COLO829 (cell line): Measurements from ENCODE around the gene N4BP3.

Experiments
- DNase-seq: peaks from one replicate; pipeline ENCODE4 v3.0.0; 2012; ENCODE audit warnings: low spot score

The N4BP3 gene

DNA sequence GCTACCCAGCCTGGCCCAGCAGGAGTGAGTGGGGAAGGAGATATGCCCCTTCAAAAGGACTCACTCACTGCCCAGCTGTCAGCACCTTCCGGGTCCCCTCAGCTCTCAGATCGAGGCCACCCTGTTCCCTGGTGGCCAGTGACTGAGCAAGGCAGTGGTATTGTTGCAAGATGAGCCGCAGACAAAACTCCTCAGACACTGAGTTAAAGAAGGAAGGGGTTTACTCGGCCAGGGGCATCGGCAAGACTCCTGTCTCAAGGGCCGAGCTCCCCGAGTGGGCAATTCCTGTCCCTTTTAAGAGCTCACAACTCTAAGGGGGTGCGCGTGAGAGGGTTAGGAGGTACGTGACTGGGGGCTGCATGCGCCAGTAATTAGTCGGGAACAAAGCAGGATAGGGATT, 9.7 kb upstream of the N4BP3 start:
- no peak for DNase-seq

DNA sequence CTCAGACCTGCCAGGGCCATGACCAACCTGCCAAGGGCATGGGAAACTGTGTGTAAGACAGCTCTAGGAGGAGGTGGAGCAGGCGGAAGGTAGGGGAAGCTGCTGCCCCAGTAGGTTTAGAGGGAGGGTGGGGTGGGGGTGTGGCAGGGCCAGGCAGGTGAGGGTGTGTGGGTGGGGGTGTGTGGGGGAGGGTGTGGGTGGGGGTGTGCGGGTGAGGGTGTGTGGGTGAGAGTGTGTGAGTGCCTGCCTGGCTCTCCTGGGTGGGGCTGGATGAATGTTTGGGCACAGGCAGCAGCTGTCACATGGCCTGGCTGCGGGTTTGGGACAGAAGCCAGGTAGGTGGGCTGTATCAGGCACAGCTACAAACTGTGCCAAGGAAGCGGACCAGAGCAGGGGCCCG, 8.8 kb upstream of the N4BP3 start:
- DNase-seq = no peak

DNA sequence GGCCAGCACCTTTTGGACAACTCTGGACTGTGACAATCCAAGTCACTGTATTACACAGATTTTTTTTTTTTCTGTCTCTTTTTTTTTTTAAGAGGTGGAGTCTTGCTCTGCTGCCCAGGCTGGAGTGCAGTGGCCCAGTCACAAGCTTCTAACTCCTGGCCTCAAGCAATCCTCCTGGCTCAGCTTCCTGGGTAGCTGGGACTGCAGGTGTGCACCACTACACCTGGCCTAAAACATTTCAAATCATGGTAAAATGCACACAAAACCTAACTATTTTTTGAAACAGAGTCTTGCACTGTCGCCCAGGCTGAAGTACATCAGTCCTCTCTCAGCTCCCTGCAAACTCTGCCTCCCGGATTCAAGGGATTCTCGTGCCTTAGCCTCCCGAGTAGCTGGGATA, 7.2 kb upstream of the N4BP3 start:
- no peak for DNase-seq

DNA sequence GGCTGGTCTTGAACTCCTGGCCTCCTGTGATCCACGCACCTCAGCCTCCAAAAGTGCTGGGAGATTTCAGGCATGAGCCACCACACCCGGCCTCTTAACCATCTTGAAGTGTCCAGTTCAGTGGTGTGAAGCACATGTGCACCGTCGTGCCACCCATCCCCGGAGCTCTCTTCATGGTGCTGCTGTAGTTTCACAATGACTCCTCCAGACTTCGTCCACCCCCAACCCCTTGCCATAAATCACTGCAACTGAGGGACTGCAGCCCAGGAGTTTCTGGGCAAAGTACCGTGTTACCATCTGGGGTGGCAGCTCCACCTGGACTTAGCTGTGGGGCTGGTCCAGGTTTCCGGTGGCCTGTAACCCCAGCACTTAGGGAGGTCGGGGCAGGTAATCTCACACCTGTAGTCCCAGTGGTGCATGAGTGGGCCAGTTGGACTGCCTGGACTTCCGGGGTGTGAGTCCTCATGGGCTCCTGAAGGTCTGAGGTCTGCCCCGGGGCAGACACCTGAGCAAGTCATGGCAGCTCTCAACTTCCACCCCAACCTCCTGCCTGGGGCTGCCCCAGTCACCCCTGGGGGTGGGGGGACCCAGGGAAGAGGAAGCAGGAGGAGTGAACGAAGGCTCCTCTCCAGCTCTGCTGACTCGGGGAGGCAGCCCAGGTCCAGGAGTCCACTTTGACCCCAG, 6.6 kb upstream of the N4BP3 start:
- DNase-seq = no peak

DNA sequence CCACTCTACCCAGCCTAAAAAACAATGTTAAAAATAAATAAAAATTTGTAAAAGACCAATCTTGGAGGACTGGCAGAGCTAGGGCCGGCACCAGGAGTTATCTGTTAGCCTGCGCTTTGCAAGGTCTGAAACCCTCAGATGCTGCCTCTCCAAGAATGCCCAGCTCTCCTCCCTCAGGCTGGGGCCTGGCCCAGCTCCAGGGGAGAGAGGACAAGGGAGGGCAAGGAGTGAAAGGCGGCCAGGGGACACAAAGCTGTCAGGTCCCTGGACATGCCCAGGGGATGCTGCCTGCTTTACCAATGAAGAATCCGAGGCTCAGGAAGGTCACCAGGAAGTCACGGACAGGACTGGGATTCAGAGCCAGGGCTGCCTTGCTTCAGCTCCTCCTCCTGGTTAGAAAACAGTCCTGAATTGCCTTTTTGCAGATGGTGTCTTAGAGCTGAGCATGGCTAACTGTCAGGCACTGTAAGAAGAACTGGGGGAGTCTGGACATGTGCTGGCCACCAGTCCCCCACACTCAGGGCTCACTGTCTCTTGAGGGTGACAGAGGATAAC, 5.5 kb upstream of the N4BP3 start:
- no peak for DNase-seq

DNA sequence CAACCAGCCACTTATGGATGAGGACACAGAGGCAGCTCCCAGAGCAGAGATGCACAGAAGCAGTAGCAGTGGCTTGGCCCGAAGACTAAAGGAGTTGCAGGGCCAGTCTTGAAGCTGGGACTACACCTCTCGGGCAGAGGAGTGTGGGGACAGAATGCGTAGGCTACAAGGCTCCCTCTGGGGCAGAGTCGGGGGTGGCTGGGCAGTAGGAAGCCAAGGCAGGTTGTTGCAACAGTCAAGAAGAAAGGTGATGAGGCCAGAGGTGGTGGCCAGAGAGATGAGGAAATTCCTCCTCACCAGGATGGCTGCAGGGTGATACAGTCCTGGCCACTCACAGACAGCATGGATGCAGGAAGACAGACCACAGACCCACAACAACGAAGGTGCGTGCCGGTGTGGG, 4.9 kb upstream of the N4BP3 start:
- no peak for DNase-seq

DNA sequence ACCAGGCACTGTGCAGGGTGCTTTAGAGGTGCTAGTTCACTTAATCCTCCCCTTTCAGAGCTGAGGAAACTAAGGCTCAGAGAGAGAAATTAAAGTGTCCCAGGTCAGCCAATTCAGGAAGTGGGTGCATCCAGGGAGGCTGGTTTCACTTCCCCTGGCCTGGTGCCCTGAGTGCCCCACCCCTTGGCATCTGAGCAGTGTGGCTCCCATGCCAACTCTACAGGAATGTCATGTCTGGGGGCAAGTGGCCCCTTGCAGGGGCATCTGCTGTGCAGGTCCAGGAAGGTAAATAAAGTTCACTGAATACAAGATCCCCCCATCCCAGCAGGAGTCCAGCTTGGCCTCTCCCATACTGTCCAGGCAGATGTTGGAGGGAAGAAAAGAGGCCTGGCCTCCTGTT, 4.4 kb upstream of the N4BP3 start:
- DNase-seq = no peak

DNA sequence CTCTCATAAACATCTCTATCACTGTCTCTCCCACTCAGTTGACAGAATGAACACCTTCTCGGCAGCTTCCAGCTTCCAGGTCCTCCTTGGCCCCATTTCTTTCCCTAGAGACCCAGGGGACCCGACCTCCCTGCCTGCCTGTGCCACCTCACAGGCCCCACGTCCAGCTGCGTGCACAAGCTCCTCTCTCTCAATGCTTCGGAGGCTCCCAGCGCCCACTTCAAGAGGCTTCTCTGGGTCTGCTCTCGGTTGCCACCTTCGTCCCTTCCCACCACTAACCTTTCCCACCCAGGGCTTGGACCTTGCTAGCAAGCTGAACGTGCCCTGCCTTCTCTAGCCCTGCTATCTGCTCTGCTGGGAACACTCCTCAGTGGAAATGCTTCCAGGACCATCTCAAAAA, 2.8 kb upstream of the N4BP3 start:
- DNase-seq = no peak

DNA sequence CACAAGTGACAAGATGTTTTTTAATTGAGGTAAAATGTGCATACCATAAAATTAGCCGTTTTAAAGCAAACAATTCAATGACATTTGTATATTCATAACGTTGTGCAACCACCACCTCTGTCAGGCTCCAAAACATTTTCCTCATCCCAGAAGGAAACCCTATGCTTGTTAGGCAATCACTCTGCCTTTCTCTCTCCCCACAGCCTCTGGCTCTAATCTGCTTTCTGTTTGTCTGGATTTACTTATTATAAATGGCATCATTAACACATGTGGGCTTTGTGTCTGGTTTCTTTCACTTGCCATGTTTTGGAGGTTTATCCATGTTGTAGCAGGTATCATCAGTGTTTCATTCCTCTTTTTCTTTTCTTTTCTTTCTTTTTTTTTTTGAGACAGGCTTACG, 1.4 kb upstream of the N4BP3 start:
- no peak for DNase-seq

DNA sequence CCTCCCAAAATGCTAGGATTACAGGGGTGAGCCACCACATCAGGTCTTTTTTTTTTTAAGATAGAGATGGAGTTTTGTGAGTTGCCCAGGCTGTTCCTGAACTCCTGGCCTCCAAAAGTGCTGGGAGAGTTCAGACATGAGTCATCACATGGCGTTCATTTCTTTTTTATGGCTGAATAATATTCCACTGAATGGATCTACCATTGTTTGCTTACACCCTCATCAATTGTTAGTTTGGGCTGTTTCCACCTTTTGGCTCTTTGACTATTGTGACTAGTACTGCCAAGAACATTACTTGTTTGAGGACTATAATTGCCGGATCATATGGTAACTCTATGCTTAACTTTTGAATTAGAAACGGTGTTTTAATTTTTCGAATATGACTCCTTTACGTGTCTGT, 787 bp upstream of the N4BP3 start:
- DNase-seq = no peak

DNA sequence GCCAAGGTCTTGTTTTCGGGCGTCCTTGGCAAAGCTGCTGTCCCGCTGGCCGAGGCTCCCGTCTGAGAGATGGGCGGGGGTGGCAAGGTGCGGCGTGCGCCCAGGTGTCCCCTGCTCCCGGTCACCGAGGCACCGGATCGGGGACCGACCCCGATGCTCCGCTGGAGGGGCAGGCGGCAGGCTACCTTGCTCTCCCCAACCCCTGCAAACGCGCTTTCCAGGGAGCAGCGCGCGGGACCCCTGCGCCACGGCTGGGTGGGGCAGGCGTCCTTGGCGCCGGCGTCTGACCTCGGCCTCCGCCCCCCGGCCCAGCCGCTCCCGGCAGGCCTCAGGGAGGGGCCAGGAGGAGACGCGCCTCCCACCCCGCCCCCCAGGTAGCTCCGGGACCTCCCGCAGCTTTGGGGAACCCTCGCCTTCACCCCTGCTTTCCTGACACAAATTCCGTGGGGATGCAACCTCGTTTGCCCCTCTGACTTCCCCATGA, 551 bp downstream of the N4BP3 start:
- DNase-seq = no peak

DNA sequence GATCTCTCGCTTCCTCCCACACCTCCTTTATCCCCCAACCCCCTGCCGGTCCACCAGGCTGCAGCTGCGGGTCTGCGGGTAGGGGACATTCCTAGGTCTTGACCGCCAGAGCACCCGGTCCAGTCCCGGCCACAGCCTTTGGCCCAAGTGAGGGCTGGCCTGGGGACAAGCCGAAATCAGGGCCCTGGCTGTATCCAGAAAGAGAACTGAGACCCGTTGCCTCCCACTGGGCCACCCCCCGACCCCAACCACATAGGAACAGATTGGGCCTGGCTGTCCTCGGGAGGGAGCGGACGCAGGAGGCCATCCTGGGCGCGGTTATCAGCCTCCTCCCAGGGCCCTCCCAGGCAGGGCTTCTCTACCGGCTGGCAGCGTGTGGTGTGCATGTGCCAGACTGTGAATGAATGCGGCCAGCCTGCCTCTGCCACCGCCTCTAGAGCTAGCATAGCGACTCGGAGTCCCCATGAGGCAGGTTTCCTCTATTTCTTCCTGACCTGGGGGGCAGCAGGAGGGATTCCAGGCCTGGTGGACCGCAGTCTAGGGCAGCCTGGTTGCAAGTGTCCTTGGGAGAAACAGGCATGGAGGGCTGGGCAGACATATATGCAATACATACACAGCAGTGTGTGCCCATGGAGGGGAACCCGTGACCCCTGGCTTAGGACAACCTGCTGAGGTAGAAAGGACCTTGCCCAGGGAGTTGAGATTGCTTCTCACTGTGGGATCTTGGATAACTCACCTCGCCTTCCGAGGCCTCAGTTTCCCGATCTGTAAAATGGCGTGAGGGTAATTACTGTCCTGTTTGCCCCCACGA, 1.2 kb downstream of the N4BP3 start:
- no peak for DNase-seq

DNA sequence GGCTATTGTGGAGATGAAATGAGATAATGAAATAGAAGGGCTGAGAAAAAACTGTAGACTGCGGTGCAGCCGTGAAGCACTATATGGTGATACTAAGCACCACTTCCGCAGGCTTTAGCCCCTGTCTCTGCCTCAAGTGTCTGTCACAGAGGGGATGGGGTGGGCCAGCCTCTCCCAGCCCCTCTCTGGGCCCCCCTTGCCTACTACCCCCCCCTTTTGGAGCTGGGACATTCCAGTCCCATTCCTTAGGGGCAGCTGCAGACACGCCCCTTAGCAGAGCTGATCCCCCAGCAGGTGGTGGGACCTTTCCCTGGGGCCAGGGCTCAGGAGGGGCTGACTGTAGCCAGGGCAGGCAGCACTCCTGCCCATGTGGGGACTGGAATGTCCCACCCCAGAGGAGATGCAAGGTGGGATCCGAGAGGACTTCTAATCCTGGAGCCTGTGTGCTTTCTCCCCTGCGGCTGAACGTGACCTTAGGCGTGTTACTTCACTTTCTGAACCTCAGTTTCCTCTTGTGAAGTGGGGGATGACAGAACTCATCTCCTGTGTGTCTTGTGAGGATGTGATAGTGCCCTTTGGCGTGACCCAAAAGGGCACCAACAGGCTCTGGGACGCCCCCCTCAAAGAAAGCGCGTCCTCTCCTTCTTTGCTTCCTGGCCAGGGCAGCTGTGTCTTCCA, 1.9 kb downstream of the N4BP3 start:
- no peak for DNase-seq

DNA sequence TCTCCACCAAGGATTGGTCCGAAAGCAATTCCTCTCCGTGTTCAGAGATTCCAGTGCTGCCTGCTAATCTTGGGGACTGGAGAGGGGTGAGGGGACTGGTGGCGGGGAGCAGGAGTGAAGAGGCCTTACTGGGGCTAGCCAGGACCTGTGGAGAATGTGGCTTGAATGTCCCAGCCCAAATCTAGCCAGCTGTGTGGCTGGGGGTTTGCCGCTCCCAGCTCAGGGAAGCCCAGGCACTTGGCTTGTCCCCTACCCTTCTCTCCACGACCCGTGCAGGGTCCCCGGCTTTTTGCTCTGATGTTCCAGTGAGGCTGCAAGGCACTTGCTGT, 2.4 kb downstream of the N4BP3 start:
- DNase-seq = no peak

DNA sequence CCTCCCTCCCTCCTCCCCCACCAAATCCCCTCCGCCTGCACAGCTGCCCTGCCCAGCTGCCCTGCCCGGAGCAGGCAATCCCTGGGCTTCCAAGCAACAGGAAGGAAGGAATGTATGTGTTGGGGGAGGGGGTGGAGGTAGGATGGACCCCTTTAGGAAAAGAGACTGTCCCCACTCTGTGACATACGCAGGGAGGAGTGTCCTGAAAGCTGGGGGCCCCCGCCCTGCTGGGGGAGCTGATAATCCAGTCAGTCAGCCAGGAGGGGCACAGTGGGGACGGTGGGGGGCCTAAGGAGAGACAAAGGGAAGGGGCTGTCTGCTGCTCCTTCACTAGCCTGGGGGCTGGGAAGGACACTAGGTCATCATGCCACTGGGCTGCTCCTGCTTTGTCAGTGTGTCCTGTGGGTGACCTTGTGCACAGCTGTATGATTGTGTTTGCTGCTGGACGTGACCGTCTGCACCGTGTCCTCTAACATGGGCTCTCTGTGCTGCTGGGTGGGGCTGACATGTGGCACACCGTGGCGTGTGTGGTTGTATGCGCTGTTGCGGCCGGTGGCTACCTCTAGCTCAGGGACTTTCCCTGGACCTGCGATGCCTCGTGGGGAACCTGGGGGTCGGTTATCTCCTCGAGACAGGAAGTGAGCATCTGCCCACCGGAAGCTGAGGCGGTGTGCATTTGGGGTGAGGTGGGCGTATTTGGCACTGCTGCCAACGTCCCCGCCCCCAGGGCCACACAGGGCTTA, 3.0 kb downstream of the N4BP3 start:
- DNase-seq = no peak

DNA sequence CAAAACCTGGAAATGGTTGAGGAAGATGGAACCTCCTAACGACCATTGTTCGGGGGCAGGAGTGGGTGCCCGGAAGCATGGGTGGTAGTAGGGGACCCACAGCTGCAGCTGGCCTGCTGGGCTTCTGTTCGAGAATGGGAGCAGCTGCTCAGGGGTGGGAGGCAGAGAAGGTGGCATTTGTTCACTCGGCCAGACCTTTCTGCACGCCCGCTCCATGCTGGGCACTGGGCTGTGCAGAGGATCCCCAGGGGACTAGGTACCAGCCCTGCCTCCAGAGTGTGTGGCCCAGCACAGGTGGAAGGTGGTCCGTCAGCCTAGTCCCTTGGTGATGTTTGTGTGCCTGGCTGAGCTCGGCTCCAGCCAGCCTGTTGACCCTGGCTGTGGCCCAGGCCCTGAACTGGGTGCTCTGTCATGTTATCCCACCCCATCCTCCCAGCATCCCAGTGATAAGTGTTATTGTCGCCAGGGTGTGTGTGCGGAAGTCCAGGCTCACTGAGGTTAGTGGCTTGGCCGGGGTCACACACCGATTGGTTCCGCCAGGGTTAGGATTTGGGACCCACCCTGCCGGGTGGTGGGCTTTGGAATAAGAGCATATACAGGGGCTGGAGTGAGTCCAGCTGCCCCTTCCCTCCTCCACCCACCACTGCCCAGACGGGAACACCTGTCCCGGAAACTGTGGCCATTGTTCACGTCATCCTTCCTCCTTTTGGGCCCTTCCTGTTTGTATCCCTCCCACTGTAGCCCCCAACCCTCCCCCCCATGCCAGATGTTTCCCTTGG, 4.8 kb downstream of the N4BP3 start:
- no peak for DNase-seq

DNA sequence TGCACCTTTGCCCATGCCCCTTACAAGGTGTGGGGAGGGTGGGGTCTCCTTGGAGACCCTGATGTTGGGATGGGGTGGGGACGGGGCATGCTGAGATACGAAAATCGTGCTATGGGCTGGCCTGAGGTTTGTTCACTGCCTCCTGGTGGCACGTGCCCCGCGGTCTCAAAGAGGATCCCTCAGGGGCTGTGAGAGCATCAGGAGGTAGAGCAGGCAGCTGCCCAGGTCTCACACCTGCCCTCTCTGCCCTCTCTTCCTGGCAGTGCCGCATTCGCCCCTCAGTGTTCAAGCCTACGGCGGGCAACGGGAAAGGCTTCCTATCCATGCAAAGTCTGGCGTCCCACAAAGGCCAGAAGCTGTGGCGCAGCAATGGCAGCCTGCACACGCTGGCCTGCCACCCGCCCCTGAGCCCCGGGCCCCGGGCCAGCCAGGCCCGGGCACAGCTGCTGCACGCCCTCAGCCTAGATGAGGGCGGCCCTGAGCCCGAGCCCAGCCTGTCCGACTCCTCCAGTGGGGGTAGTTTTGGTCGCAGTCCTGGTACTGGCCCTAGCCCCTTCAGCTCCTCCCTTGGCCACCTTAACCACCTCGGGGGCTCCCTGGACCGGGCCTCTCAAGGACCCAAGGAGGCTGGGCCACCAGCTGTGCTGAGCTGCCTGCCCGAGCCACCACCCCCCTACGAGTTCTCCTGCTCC, 6.7 kb downstream of the N4BP3 start:
- DNase-seq = no peak

DNA sequence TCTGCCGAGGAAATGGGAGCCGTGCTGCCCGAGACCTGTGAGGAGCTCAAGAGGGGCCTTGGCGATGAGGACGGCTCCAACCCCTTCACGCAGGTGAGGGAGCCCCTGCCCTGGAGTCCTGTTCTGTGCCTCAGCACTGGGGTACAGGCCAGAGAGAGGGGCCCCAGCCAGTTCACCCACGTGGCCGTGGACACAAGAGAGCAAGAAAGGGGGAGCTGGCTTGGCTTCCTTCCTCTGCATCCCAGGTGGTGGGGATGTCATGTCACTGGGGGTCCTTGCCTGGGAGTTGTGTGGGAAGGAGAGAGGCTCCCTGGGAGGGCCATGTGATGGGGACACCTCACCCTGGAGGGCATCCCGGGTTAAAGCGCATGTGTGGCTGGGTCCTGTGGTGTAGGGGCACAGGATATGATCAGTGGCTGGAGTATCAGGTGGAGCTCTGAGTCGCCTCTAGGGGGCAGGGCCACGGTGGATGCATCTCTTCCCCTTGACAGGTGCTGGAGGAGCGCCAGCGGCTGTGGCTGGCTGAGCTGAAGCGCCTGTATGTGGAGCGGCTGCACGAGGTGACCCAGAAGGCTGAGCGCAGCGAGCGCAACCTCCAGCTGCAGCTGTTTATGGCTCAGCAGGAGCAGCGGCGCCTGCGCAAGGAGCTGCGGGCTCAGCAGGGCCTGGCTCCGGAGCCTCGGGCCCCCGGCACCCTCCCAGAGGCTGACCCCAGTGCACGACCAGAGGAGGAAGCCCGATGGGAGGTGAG, 7.5 kb downstream of the N4BP3 start:
- no peak for DNase-seq

DNA sequence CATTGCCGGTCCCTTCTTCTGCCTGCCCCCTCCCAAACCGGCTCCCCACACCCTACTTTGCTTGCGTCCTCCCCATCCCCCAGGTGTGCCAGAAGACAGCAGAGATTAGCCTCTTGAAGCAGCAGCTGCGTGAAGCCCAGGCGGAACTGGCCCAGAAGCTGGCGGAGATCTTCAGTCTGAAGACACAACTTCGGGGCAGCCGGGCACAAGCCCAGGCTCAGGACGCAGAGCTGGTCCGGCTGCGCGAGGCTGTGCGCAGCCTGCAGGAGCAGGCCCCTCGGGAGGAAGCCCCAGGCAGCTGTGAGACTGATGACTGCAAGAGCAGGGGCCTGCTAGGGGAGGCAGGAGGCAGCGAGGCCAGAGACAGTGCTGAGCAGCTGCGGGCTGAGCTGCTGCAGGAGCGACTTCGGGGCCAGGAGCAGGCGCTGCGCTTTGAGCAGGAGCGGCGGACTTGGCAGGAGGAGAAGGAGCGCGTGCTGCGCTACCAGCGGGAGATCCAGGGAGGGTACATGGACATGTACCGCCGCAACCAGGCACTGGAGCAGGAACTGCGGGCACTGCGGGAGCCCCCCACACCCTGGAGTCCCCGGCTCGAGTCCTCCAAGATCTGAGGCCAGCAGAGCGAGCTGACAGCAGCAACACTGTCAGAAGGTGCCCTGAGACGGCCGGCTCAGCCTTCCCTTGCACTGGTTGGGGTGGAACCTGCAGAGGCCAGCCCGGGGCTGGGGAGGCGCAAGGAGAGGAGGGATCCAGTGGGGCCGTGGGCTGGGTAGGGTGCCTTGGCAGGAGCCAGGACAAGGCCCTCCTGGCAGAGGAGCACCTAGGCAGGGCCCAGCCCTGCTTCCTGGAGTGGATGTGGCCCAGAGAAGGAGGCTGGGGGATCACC, 8.3 kb downstream of the N4BP3 start:
- DNase-seq = no peak
